Keratinocyte (primary cell): ENCODE data around the gene NCAPG. TPM values are rescaled to one million over a fixed set of nuclear protein-coding genes. Genes with fewer than 3 reads are reported as not detected.

Experiments used
- DNase-seq: peaks from one replicate; pipeline ENCODE4 v3.0.0-alpha.2; 2011; ENCODE audit warnings: low read depth, missing footprints, low spot score
- FAIRE-seq: peaks from 2 replicates; lab custom pipeline; 2011; peaks lifted over from hg19 to GRCh38; lab: Jason Lieb, UNC
- H2AFZ ChIP-seq: 2 replicates; pipeline ENCODE4 v1.6.0; 2012; ENCODE audit warnings: low read length, control low read depth, inconsistent platforms; ENCODE audit not compliant: control insufficient read depth
- H3K27ac ChIP-seq: 2 replicates; pipeline ENCODE4 v1.5.1; 2011; ENCODE audit warnings: low read length; ENCODE audit not compliant: control insufficient read depth, insufficient read depth
- H3K27me3 ChIP-seq: 3 replicates; pipeline ENCODE4 v1.6.0; 2011; ENCODE audit warnings: low read length; ENCODE audit not compliant: control insufficient read depth, insufficient read depth; ENCODE audit errors: extremely low read depth
- H3K36me3 ChIP-seq, 2 experiments: 2 replicates in 1 of 2; 3 replicates in 1 of 2; pipeline ENCODE4 v1.5.1; 2011; ENCODE audit warnings: low read length in 2 of 2, mild to moderate bottlenecking in 1 of 2; ENCODE audit not compliant: control insufficient read depth in 2 of 2, insufficient read depth in 2 of 2; ENCODE audit errors: extremely low read depth in 1 of 2
- H3K4me1 ChIP-seq: 3 replicates; pipeline ENCODE4 v1.5.1; 2011; ENCODE audit warnings: low read length; ENCODE audit not compliant: control insufficient read depth, insufficient read depth; ENCODE audit errors: extremely low read depth
- H3K4me2 ChIP-seq: 3 replicates; pipeline ENCODE4 v1.6.0; 2011; ENCODE audit warnings: low read depth, low read length; ENCODE audit not compliant: control insufficient read depth, insufficient read depth; ENCODE audit errors: extremely low read depth
- H3K4me3 ChIP-seq, 3 experiments: fragments of 200-600 bp in 1 of 3; sonication (generic) in 1 of 3; 2 replicates in 2 of 3; 3 replicates in 1 of 3; pipeline ENCODE4 v1.5.1; 2011 to 2016; ENCODE audit warnings: low read length in 3 of 3, mild to moderate bottlenecking in 3 of 3, control low read depth in 2 of 3, inconsistent platforms in 1 of 3, low read depth in 1 of 3, mixed read lengths in 1 of 3, mixed run types in 1 of 3, moderate library complexity in 1 of 3; ENCODE audit not compliant: control insufficient read depth in 2 of 3, insufficient read depth in 2 of 3; ENCODE audit errors: extremely low read depth in 1 of 3
- H3K79me2 ChIP-seq: 2 replicates; pipeline ENCODE4 v1.6.0; 2012; ENCODE audit warnings: low read length; ENCODE audit not compliant: control insufficient read depth, insufficient read depth
- H3K9ac ChIP-seq: 3 replicates; pipeline ENCODE4 v1.6.0; 2011; ENCODE audit warnings: low read length; ENCODE audit not compliant: control insufficient read depth, insufficient read depth; ENCODE audit errors: extremely low read depth
- H3K9me1 ChIP-seq: 3 replicates; pipeline ENCODE4 v1.6.0; 2011; ENCODE audit warnings: low read length; ENCODE audit not compliant: control insufficient read depth, insufficient read depth; ENCODE audit errors: extremely low read depth
- H3K9me3 ChIP-seq: 2 replicates; pipeline ENCODE4 v1.5.1; 2012; ENCODE audit warnings: low read depth, low read length; ENCODE audit not compliant: control insufficient read depth
- H4K20me1 ChIP-seq: 3 replicates; pipeline ENCODE4 v1.6.0; 2011; ENCODE audit warnings: low read length; ENCODE audit not compliant: control insufficient read depth, insufficient read depth; ENCODE audit errors: extremely low read depth
- EZH2 ChIP-seq: IDR thresholded peaks from one replicate; pipeline ENCODE4 v1.6.1; 2012; ENCODE audit warnings: inconsistent platforms, mild to moderate bottlenecking, low read length, moderate library complexity
- dilution Hi-C: fragments of 300-500 bp; cut with MboI; formaldehyde crosslinking; loops from one replicate; pipeline ENCODE4 v1.7.0; 2020; ENCODE audit warnings: low sequenced_read_pairs; ENCODE audit not compliant: extremely low pct_ligation_motif_present
- polyA plus RNA-seq, 5 experiments: library from polyadenylated mRNA; depleted of rRNA in 3 of 5; stranded (reverse) in 3 of 5; stranded (forward) in 1 of 5; unstranded in 1 of 5; fragments of >200 nt; gene quantifications; 1 replicate in 1 of 5; 2 replicates in 3 of 5; 3 replicates in 1 of 5; pipeline versions ENCODE4 v1.2.1 to v1.2.3, GENCODE V29; 2011 to 2012; ENCODE audit warnings: missing spikeins in 2 of 5, low read depth in 1 of 5, low replicate concordance in 1 of 5
- TF ChIP-seq, protein P1 (sequence below), 3 experiments: IDR thresholded peaks in 1 of 3; conservative IDR thresholded peaks in 1 of 3; optimal IDR thresholded peaks in 1 of 3; 2 replicates in 2 of 3; 3 replicates in 1 of 3; pipeline versions ENCODE3 to v1.5.1; 2011; ENCODE audit warnings: low read length in 3 of 3, mild to moderate bottlenecking in 3 of 3, moderate library complexity in 2 of 3, control low read depth in 1 of 3, inconsistent platforms in 1 of 3; ENCODE audit not compliant: insufficient read depth in 2 of 3; ENCODE audit errors: extremely low read depth in 1 of 3

NCAPG gene
- polyA plus RNA-seq, 1 donor (not counting 4 experiments of a cell fraction or from before 2014, with no cell fraction given), result 18.0 TPM

DNA sequence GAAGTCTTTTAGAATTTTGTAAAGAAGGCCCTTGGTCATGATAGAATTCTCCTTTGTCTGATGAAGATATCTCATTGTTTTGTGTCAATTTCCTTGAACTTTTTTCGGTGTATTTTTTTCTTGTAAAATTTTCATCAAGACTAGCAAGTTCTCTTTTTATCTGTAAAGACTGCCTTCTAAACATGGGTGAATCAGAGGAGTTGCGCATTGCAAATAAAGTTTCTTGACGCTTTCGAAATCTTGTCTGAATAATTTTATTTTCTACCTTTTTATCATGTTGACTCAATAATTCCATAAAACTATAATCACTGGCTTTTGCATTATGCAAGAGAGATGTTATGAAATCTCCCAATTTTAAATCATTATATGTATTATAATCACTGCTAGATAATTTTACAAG, 66.2 kb downstream of the NCAPG start:
- Histone ChIP-seq H2AFZ (no peak overlapping the region), H3K9ac (no peak overlapping the region), H3K9me1 (no peaks in the 10 kb centered on the region), H3K4me3 (no peak overlapping the region), H3K27ac (no peak overlapping the region), H3K27me3 (no peaks in the 10 kb centered on the region), H3K36me3 (no peaks in the 10 kb centered on the region), H3K4me2 (no peak overlapping the region), H3K4me1 (no peaks in the 10 kb centered on the region), H3K79me2 (no peaks in the 10 kb centered on the region), H4K20me1 (no peaks in the 10 kb centered on the region), H3K9me3 (no peaks in the 10 kb centered on the region)
- dilution Hi-C loops, result no loop called here
- DNase-seq (no peak), FAIRE-seq (no peak)
- TF ChIP-seq, protein P1, sequence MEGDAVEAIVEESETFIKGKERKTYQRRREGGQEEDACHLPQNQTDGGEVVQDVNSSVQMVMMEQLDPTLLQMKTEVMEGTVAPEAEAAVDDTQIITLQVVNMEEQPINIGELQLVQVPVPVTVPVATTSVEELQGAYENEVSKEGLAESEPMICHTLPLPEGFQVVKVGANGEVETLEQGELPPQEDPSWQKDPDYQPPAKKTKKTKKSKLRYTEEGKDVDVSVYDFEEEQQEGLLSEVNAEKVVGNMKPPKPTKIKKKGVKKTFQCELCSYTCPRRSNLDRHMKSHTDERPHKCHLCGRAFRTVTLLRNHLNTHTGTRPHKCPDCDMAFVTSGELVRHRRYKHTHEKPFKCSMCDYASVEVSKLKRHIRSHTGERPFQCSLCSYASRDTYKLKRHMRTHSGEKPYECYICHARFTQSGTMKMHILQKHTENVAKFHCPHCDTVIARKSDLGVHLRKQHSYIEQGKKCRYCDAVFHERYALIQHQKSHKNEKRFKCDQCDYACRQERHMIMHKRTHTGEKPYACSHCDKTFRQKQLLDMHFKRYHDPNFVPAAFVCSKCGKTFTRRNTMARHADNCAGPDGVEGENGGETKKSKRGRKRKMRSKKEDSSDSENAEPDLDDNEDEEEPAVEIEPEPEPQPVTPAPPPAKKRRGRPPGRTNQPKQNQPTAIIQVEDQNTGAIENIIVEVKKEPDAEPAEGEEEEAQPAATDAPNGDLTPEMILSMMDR (optimal IDR thresholded peaks at IDR 0.05 in 1 of 3, IDR thresholded peaks at IDR 0.05 in 1 of 3, conservative IDR thresholded peaks at IDR 0.05 in 1 of 3; ENCODE audit: extremely low read depth in 1 of 3, insufficient read depth in 2 of 3, low read length in 3 of 3), result no peak
- TF ChIP-seq EZH2, result no peak

DNA sequence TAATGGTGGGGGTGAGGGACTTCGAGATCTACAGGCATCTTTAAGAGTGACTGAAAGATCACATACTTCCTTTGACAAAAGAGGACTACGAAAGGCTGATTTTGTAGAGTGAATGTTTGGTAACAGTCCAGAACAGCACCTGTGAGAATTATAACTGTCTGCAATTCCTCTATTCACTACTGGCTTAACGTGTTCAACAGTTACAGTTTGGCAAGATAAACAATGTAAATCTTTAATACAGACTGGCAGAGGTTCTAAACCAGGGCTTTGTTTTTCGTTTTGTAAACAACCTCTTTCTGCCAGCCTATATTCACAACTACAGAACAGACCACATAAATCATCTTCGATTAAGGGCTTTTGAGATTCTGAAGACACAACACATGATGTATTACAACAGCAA, 66.9 kb downstream of the NCAPG start:
- FAIRE-seq (no peak), DNase-seq (no peak)
- TF ChIP-seq EZH2, result no peak
- TF ChIP-seq, protein P1 (optimal IDR thresholded peaks at IDR 0.05 in 1 of 3, IDR thresholded peaks at IDR 0.05 in 1 of 3, conservative IDR thresholded peaks at IDR 0.05 in 1 of 3; ENCODE audit: extremely low read depth in 1 of 3, insufficient read depth in 2 of 3, low read length in 3 of 3), result no peak
- Histone ChIP-seq H3K9me3 (no peaks in the 10 kb centered on the region), H3K4me3 (no peak overlapping the region), H2AFZ (no peak overlapping the region), H3K79me2 (no peaks in the 10 kb centered on the region), H4K20me1 (no peaks in the 10 kb centered on the region), H3K27ac (no peak overlapping the region), H3K4me2 (no peak overlapping the region), H3K4me1 (no peaks in the 10 kb centered on the region), H3K27me3 (no peaks in the 10 kb centered on the region), H3K9ac (no peak overlapping the region), H3K9me1 (no peaks in the 10 kb centered on the region), H3K36me3 (no peaks in the 10 kb centered on the region)
- dilution Hi-C loops, result no loop called here
